GM23248 (cell line): ENCODE data around the gene ANKRA2.

Source experiments
- EZH2 ChIP-seq: fragments of 200-600 bp; sonication (generic); IDR thresholded peaks from 2 replicates; pipeline ENCODE4 v1.6.1; 2018; ENCODE audit warnings: antibody characterized with exemption, mild to moderate bottlenecking; ENCODE audit not compliant: insufficient read depth, poor library complexity, severe bottlenecking
- EZH2phosphoT487 ChIP-seq: fragments of 200-600 bp; sonication (generic); IDR thresholded peaks from 2 replicates; pipeline ENCODE4 v1.6.1; 2018; ENCODE audit warnings: antibody characterized with exemption, moderate library complexity, mild to moderate bottlenecking, low read depth; ENCODE audit not compliant: insufficient read depth

- no peak for TF ChIP-seq EZH2
- no peak for TF ChIP-seq EZH2phosphoT487
Observed at GRCh38 chr5:73544429-73545402, 20.7 kb downstream of the ANKRA2 start.
